IPS-15b (cell line): Measurements from ENCODE around the gene GPR89A.
A peak's percentile ranks its signal among the peaks of the same experiment; 100 is the strongest.
"Not testable (repeated sequence)": the region's sequence is repeated elsewhere in the genome, so short reads cannot be mapped to it uniquely, and the experiment has no call there.

Experiments
- H3K27me3 ChIP-seq: one replicate; pipeline ENCODE4 v1.6.1; 2013; ENCODE audit warnings: low read length; ENCODE audit not compliant: control insufficient read depth, insufficient read depth
- H3K36me3 ChIP-seq: one replicate; pipeline ENCODE4 v1.6.1; 2013; ENCODE audit warnings: low read length; ENCODE audit not compliant: control insufficient read depth, insufficient read depth
- H3K4me1 ChIP-seq: one replicate; pipeline ENCODE4 v1.6.1; 2013; ENCODE audit warnings: mild to moderate bottlenecking, low read length; ENCODE audit not compliant: control insufficient read depth, insufficient read depth
- H3K4me3 ChIP-seq: one replicate; pipeline ENCODE4 v1.5.1; 2013; ENCODE audit warnings: low read depth, low read length
- H3K9ac ChIP-seq: one replicate; pipeline ENCODE4 v1.6.1; 2013; ENCODE audit warnings: low read depth, mild to moderate bottlenecking, low read length
- H3K9me3 ChIP-seq: one replicate; pipeline ENCODE4 v1.6.1; 2013; ENCODE audit warnings: mild to moderate bottlenecking, low read length; ENCODE audit not compliant: control insufficient read depth, insufficient read depth

The GPR89A gene

GRCh38 chr1:145607833-145608733 lies at the start of gene GPR89A:
TSS of gene GPR89A (plus strand) at chr1:145607988. CDS start at chr1:145608134, 146 bp downstream.
- not testable (repeated sequence) for H3K36me3 ChIP-seq, H3K27me3 ChIP-seq, H3K4me1 ChIP-seq, H3K9me3 ChIP-seq
- Histone ChIP-seq H3K9ac (peak within 1 kb of the TSS; percentile 83), H3K4me3 (peak within 1 kb of the TSS; percentile 82)

DNA sequence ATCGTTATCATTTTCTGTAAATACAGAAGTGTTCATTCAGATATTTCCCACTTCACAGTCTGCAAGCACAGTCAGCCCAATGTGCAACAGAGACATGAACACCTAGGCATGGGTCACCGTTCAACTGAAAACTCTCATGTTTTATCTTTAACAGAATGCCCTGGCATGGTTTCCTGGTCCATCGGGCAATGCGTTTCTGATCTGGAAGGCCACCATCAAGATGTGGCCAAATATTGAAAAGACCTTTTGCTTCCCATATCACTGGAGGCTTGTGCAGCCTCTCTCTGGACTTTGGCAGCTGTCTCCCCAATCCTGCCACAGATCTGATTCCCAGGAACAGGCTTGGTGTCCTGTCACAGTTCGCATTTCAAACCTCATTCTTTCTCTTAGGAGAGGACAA lies 21.0 kb upstream of the GPR89A start:
- not testable (repeated sequence) for H3K4me3 ChIP-seq, H3K9me3 ChIP-seq, H3K4me1 ChIP-seq

GRCh38 chr1:145590806-145591205 lies 17.0 kb upstream of the GPR89A start:
- H3K4me3 ChIP-seq, H3K27me3 ChIP-seq, H3K9me3 ChIP-seq, H3K9ac ChIP-seq, H3K4me1 ChIP-seq, H3K36me3 ChIP-seq: not testable (repeated sequence)

More for the DNA sequence above, 21.0 kb upstream of the GPR89A start:
- H3K9ac ChIP-seq, H3K36me3 ChIP-seq, H3K27me3 ChIP-seq: not testable (repeated sequence)

- not testable (repeated sequence) for H3K4me1 ChIP-seq, H3K9me3 ChIP-seq, H3K9ac ChIP-seq, H3K27me3 ChIP-seq, H3K36me3 ChIP-seq, H3K4me3 ChIP-seq
These were observed 15.4 kb upstream of the GPR89A start for GRCh38 chr1:145592347-145592746.

GRCh38 chr1:145595421-145595820 lies 12.4 kb upstream of the GPR89A start:
- H3K9ac ChIP-seq, H3K4me1 ChIP-seq, H3K36me3 ChIP-seq, H3K27me3 ChIP-seq, H3K9me3 ChIP-seq, H3K4me3 ChIP-seq: not testable (repeated sequence)

- H3K9ac ChIP-seq, H3K4me3 ChIP-seq, H3K4me1 ChIP-seq, H3K9me3 ChIP-seq, H3K36me3 ChIP-seq, H3K27me3 ChIP-seq: not testable (repeated sequence)
These were observed 11.6 kb upstream of the GPR89A start for GRCh38 chr1:145596236-145596635.

- not testable (repeated sequence) for H3K4me3 ChIP-seq, H3K27me3 ChIP-seq, H3K4me1 ChIP-seq, H3K9ac ChIP-seq, H3K9me3 ChIP-seq, H3K36me3 ChIP-seq
These were observed 8.4 kb upstream of the GPR89A start for GRCh38 chr1:145599426-145599825.

- Histone ChIP-seq H3K27me3 (no peaks in the 10 kb centered on the region), H3K4me3 (no peak overlapping the region), H3K4me1 (no peaks in the 10 kb centered on the region)
These were observed 6.2 kb upstream of the GPR89A start for GRCh38 chr1:145601593-145601992.

DNA sequence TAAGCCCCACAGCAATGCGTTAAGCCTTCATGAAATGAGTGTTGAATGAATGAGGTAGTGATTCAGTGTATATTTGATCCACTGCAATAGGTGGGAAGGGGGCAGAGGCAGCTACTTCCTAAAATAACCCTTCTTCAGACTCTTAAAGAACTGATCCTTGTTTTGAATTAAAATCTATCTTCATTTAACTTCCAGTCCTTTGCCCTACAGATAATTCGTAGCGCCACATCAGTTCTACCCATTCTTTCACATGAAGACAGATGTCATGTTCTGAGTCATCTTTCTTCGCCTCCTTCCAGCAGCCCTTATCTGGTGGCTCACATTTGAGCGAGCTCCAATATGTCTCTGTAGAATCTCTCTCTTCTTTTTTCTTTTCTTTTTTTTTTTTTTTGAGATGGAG lies 948 bp upstream of the GPR89A start:
- not testable (repeated sequence) for H3K4me3 ChIP-seq, H3K9ac ChIP-seq

More at GRCh38 chr1:145601593-145601992, 6.2 kb upstream of the GPR89A start:
- no peaks in the 10 kb centered on the region for H3K36me3 ChIP-seq
- no peak overlapping the region for H3K9ac ChIP-seq
- no peaks in the 10 kb centered on the region for H3K9me3 ChIP-seq

GRCh38 chr1:145607289-145607688 lies 499 bp upstream of the GPR89A start:
- not testable (repeated sequence) for H3K9me3 ChIP-seq, H3K4me1 ChIP-seq, H3K4me3 ChIP-seq, H3K36me3 ChIP-seq, H3K27me3 ChIP-seq, H3K9ac ChIP-seq

More for the DNA sequence above, 948 bp upstream of the GPR89A start:
- not testable (repeated sequence) for H3K27me3 ChIP-seq, H3K36me3 ChIP-seq, H3K9me3 ChIP-seq, H3K4me1 ChIP-seq

GRCh38 chr1:145610744-145611143 lies 3.0 kb downstream of the GPR89A start:
- not testable (repeated sequence) for H3K27me3 ChIP-seq, H3K4me3 ChIP-seq, H3K9ac ChIP-seq, H3K36me3 ChIP-seq, H3K9me3 ChIP-seq, H3K4me1 ChIP-seq

- H3K4me3 ChIP-seq, H3K9ac ChIP-seq, H3K36me3 ChIP-seq, H3K9me3 ChIP-seq, H3K27me3 ChIP-seq, H3K4me1 ChIP-seq: not testable (repeated sequence)
These were observed 12.3 kb downstream of the GPR89A start for GRCh38 chr1:145620073-145620472.
